WTC11 (cell line): Measurements from ENCODE around the gene DUS1L. TPM values are rescaled to one million over a fixed set of nuclear protein-coding genes. Genes with fewer than 3 reads are reported as not detected.

Source experiments
- ATAC-seq: fragments of 200-7000 bp; cut with Tn5 transposase; 2 replicates; pipeline ENCODE4 v1.10.0; 2021; ENCODE audit warnings: mild to moderate bottlenecking, moderate library complexity
- CTCF ChIA-PET: fragments of 300-600 bp; sonication (Branson Sonifier 250); formaldehyde crosslinking; loops from one replicate; lab custom pipeline; 2021; ENCODE audit warnings: antibody characterized with exemption; lab: Charles Lee
- POLR2A ChIA-PET: fragments of 350-600 bp; sonication (Branson Sonifier 250); formaldehyde crosslinking; loops from one replicate; lab custom pipeline; 2021; ENCODE audit warnings: antibody characterized with exemption; lab: Charles Lee
- DNase-seq: peaks from one replicate; pipeline ENCODE4 v3.0.0; 2021; ENCODE audit warnings: low spot score
- H3K27ac Mint-ChIP-seq: 2 replicates; pipeline ENCODE4 v1.8.0; 2021; ENCODE audit warnings: mixed read lengths
- H3K27me3 Mint-ChIP-seq: 2 replicates; pipeline ENCODE4 v1.8.0; 2021; ENCODE audit warnings: low read depth, mild to moderate bottlenecking, moderate library complexity, mixed read lengths
- H3K36me3 Mint-ChIP-seq: 2 replicates; pipeline ENCODE4 v1.8.0; 2021; ENCODE audit warnings: mixed read lengths
- H3K4me1 Mint-ChIP-seq: 2 replicates; pipeline ENCODE4 v1.8.0; 2022; ENCODE audit warnings: mixed read lengths
- H3K4me3 Mint-ChIP-seq: 2 replicates; pipeline ENCODE4 v1.8.0; 2021; ENCODE audit warnings: mild to moderate bottlenecking, moderate library complexity, mixed read lengths
- H3K9me3 Mint-ChIP-seq: 2 replicates; pipeline ENCODE4 v1.8.0; 2021; ENCODE audit warnings: mixed read lengths
- ATF1 ChIP-seq: sonication (generic); formaldehyde crosslinking; IDR thresholded peaks from 2 replicates; pipeline ENCODE4 v1.8.1; 2023; ENCODE audit warnings: mild to moderate bottlenecking, moderate library complexity, missing genetic modification reagents
- GRHL2 ChIP-seq: fragments of 250-450 bp; sonication (Bioruptor Pico); IDR thresholded peaks from 2 replicates; pipeline ENCODE4 v1.8.0; 2022; ENCODE audit warnings: mild to moderate bottlenecking, moderate library complexity; ENCODE audit not compliant: insufficient replicate concordance, severe bottlenecking
- JAZF1 ChIP-seq: fragments of 250-450 bp; sonication (Bioruptor Pico); IDR thresholded peaks from 2 replicates; pipeline ENCODE4 v1.9.0; 2021; ENCODE audit warnings: moderate library complexity, mild to moderate bottlenecking, inconsistent platforms
- JUN ChIP-seq: sonication (generic); formaldehyde crosslinking; IDR thresholded peaks from 2 replicates; pipeline ENCODE4 v1.8.0; 2023; ENCODE audit warnings: mild to moderate bottlenecking, missing genetic modification reagents
- MYBL2 ChIP-seq: sonication (generic); formaldehyde crosslinking; IDR thresholded peaks from 2 replicates; pipeline ENCODE4 v1.8.1; 2023; ENCODE audit warnings: mild to moderate bottlenecking, moderate library complexity, missing genetic modification reagents
- NFYB ChIP-seq: sonication (generic); formaldehyde crosslinking; conservative IDR thresholded peaks from 2 replicates; pipeline ENCODE4 v1.8.0; 2022; ENCODE audit warnings: low read depth, missing genetic modification reagents
- PRRX2 ChIP-seq: fragments of 250-450 bp; sonication (Bioruptor Pico); IDR thresholded peaks from 2 replicates; pipeline ENCODE4 v1.8.0; 2021; ENCODE audit warnings: mild to moderate bottlenecking
- RELA ChIP-seq: sonication (generic); formaldehyde crosslinking; IDR thresholded peaks from 2 replicates; pipeline ENCODE4 v1.8.1; 2022; ENCODE audit warnings: missing genetic modification reagents, mild to moderate bottlenecking, borderline replicate concordance
- SMAD3 ChIP-seq: sonication (generic); formaldehyde crosslinking; IDR thresholded peaks from 2 replicates; pipeline ENCODE4 v1.8.0; 2022; ENCODE audit warnings: missing genetic modification reagents, mild to moderate bottlenecking, borderline replicate concordance
- SP1 ChIP-seq: sonication (generic); formaldehyde crosslinking; conservative IDR thresholded peaks from 2 replicates; pipeline ENCODE4 v1.8.1; 2022; ENCODE audit warnings: missing genetic modification reagents
- ZNF317 ChIP-seq: sonication (generic); formaldehyde crosslinking; IDR thresholded peaks from 2 replicates; pipeline ENCODE4 v1.8.1; 2023; ENCODE audit warnings: low read depth, mild to moderate bottlenecking, moderate library complexity, missing genetic modification reagents, borderline replicate concordance
- total RNA-seq: library from RNA; stranded (reverse); gene quantifications from 3 replicates; pipeline ENCODE4 v1.2.3, GENCODE V29; 2021
- TF ChIP-seq, protein P1 (sequence below): fragments of 250-450 bp; sonication (Bioruptor Pico); IDR thresholded peaks from 2 replicates; pipeline ENCODE4 v1.9.0; 2021; ENCODE audit warnings: moderate library complexity, mild to moderate bottlenecking, inconsistent platforms, borderline replicate concordance
- TF ChIP-seq, protein P2 (sequence below): fragments of 250-450 bp; sonication (Bioruptor Pico); IDR thresholded peaks from 2 replicates; pipeline ENCODE4 v1.9.0; 2021; ENCODE audit warnings: mild to moderate bottlenecking, borderline replicate concordance
- TF ChIP-seq, protein P3 (sequence below): sonication (generic); formaldehyde crosslinking; IDR thresholded peaks from 2 replicates; pipeline ENCODE4 v1.8.1; 2023; ENCODE audit warnings: mild to moderate bottlenecking, missing genetic modification reagents, moderate library complexity
- TF ChIP-seq, protein P4 (sequence below): fragments of 250-450 bp; sonication (Bioruptor Pico); IDR thresholded peaks from 2 replicates; pipeline ENCODE4 v2.1.2; 2022; ENCODE audit warnings: mild to moderate bottlenecking, moderate library complexity
- TF ChIP-seq, protein P5 (sequence below): sonication (generic); formaldehyde crosslinking; IDR thresholded peaks from 2 replicates; pipeline ENCODE4 v1.8.1; 2023; ENCODE audit warnings: mild to moderate bottlenecking, missing genetic modification reagents, moderate library complexity
- TF ChIP-seq, protein P6 (sequence below): sonication (generic); formaldehyde crosslinking; conservative IDR thresholded peaks from 2 replicates; pipeline ENCODE4 v1.8.1; 2023; ENCODE audit warnings: mild to moderate bottlenecking, low read depth, missing genetic modification reagents, moderate library complexity

DUS1L gene
- total RNA-seq, 1 experiment from 2014 or later = 120 TPM

DNA sequence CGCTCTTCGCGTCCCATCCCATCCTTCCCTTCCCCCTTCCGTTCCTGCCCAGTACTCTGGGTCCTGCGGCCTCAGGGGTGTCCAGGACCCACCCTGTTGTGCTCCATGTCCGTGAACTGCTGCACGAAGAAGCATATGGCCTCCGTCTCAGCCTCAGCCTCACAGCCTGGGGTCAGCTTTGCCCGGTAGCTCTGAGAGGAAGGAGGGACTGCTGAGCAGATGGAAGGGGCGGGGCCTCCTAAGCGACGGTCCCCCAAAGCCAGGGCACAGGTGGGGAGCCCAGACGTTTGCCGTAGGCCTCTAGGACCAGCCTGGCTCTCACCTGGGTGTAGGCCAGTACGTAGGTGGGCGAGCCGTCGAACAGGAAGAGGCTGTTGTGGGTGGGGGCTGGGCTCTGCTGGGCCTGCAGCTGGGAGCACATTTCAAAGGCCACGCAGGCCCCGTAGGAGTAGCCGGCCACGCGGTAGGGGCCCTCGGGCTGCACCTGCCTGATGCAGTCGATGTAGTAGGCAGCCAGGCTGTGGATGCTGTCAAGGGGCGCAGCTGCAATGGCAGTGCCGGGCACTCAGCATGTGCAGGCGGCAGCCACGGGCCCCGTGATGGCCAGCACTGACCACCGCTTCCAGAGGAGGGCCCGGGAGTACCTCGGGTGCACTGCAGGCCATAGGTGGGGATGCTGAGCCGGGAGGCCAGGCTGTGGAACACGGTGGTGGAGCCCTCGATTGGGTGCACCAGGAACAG, 14.6 kb upstream of the DUS1L start:
- no peak for ATAC-seq

More for the DNA sequence above, 14.6 kb upstream of the DUS1L start:
- no peak for DNase-seq
- H3K9me3 Mint-ChIP-seq = no peaks in the 10 kb centered on the region
- ChIA-PET POLR2A (interaction anchor here (0.5 kb wide), 1 partner anchor 11 kb away, joined by 3 read pairs; no protein-coding TSS in a partner anchor), CTCF (interaction anchor here (1.0 kb wide), 2 partner anchors 43 to 50 kb away, joined by 3 read pairs; partner anchors contain the start of gene DCXR)
- no peak overlapping the region for H3K4me3 Mint-ChIP-seq
- no peaks in the 10 kb centered on the region for H3K27me3 Mint-ChIP-seq
- H3K4me1 Mint-ChIP-seq = no peaks in the 10 kb centered on the region
- no peak overlapping the region for H3K27ac Mint-ChIP-seq
- peaks cover 20% of the 10 kb centered on the region for H3K36me3 Mint-ChIP-seq
- TF ChIP-seq MYBL2 (CRISPR knock-in tag) (no peak), ATF1 (CRISPR knock-in tag) (no peak), GRHL2 (CRISPR knock-in tag) (no peak), SP1 (CRISPR knock-in tag) (no peak), ZNF317 (no peak), PRRX2 (CRISPR knock-in tag) (no peak), JAZF1 (CRISPR knock-in tag) (no peak), JUN (CRISPR knock-in tag) (no peak), NFYB (CRISPR knock-in tag) (no peak), RELA (CRISPR knock-in tag) (no peak), SMAD3 (CRISPR knock-in tag) (no peak)
- TF ChIP-seq, protein P1, sequence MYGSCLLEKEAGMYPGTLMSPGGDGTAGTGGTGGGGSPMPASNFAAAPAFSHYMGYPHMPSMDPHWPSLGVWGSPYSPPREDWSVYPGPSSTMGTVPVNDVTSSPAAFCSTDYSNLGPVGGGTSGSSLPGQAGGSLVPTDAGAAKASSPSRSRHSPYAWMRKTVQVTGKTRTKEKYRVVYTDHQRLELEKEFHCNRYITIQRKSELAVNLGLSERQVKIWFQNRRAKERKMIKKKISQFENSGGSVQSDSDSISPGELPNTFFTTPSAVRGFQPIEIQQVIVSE (CRISPR knock-in tag) = no peak
- TF ChIP-seq, protein P2, sequence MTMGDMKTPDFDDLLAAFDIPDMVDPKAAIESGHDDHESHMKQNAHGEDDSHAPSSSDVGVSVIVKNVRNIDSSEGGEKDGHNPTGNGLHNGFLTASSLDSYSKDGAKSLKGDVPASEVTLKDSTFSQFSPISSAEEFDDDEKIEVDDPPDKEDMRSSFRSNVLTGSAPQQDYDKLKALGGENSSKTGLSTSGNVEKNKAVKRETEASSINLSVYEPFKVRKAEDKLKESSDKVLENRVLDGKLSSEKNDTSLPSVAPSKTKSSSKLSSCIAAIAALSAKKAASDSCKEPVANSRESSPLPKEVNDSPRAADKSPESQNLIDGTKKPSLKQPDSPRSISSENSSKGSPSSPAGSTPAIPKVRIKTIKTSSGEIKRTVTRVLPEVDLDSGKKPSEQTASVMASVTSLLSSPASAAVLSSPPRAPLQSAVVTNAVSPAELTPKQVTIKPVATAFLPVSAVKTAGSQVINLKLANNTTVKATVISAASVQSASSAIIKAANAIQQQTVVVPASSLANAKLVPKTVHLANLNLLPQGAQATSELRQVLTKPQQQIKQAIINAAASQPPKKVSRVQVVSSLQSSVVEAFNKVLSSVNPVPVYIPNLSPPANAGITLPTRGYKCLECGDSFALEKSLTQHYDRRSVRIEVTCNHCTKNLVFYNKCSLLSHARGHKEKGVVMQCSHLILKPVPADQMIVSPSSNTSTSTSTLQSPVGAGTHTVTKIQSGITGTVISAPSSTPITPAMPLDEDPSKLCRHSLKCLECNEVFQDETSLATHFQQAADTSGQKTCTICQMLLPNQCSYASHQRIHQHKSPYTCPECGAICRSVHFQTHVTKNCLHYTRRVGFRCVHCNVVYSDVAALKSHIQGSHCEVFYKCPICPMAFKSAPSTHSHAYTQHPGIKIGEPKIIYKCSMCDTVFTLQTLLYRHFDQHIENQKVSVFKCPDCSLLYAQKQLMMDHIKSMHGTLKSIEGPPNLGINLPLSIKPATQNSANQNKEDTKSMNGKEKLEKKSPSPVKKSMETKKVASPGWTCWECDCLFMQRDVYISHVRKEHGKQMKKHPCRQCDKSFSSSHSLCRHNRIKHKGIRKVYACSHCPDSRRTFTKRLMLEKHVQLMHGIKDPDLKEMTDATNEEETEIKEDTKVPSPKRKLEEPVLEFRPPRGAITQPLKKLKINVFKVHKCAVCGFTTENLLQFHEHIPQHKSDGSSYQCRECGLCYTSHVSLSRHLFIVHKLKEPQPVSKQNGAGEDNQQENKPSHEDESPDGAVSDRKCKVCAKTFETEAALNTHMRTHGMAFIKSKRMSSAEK (CRISPR knock-in tag) = no peak
- TF ChIP-seq, protein P3, sequence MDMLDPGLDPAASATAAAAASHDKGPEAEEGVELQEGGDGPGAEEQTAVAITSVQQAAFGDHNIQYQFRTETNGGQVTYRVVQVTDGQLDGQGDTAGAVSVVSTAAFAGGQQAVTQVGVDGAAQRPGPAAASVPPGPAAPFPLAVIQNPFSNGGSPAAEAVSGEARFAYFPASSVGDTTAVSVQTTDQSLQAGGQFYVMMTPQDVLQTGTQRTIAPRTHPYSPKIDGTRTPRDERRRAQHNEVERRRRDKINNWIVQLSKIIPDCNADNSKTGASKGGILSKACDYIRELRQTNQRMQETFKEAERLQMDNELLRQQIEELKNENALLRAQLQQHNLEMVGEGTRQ = no peak
- TF ChIP-seq, protein P4, sequence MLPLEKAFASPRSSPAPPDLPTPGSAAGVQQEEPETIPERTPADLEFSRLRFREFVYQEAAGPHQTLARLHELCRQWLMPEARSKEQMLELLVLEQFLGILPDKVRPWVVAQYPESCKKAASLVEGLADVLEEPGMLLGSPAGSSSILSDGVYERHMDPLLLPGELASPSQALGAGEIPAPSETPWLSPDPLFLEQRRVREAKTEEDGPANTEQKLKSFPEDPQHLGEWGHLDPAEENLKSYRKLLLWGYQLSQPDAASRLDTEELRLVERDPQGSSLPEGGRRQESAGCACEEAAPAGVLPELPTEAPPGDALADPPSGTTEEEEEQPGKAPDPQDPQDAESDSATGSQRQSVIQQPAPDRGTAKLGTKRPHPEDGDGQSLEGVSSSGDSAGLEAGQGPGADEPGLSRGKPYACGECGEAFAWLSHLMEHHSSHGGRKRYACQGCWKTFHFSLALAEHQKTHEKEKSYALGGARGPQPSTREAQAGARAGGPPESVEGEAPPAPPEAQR (CRISPR knock-in tag) = no peak
- TF ChIP-seq, protein P5, sequence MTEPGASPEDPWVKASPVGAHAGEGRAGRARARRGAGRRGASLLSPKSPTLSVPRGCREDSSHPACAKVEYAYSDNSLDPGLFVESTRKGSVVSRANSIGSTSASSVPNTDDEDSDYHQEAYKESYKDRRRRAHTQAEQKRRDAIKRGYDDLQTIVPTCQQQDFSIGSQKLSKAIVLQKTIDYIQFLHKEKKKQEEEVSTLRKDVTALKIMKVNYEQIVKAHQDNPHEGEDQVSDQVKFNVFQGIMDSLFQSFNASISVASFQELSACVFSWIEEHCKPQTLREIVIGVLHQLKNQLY (CRISPR knock-in tag) = no peak
- TF ChIP-seq, protein P6, sequence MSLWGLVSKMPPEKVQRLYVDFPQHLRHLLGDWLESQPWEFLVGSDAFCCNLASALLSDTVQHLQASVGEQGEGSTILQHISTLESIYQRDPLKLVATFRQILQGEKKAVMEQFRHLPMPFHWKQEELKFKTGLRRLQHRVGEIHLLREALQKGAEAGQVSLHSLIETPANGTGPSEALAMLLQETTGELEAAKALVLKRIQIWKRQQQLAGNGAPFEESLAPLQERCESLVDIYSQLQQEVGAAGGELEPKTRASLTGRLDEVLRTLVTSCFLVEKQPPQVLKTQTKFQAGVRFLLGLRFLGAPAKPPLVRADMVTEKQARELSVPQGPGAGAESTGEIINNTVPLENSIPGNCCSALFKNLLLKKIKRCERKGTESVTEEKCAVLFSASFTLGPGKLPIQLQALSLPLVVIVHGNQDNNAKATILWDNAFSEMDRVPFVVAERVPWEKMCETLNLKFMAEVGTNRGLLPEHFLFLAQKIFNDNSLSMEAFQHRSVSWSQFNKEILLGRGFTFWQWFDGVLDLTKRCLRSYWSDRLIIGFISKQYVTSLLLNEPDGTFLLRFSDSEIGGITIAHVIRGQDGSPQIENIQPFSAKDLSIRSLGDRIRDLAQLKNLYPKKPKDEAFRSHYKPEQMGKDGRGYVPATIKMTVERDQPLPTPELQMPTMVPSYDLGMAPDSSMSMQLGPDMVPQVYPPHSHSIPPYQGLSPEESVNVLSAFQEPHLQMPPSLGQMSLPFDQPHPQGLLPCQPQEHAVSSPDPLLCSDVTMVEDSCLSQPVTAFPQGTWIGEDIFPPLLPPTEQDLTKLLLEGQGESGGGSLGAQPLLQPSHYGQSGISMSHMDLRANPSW (CRISPR knock-in tag) = no peak
